SK-N-MC (cell line): ENCODE results near the gene PRKCQ.

Experiments used
- EZH2 ChIP-seq: fragments of 200-600 bp; sonication (generic); IDR thresholded peaks from one replicate; pipeline ENCODE4 v1.6.1; 2017; ENCODE audit warnings: antibody characterized with exemption
- FOXP2 ChIP-seq: optimal IDR thresholded peaks from 2 replicates; pipeline ENCODE3; 2011; ENCODE audit warnings: mild to moderate bottlenecking, moderate library complexity; ENCODE audit not compliant: insufficient read depth; ENCODE audit errors: extremely low read length, control extremely low read depth
- POLR2AphosphoS5 ChIP-seq: IDR thresholded peaks from 2 replicates; pipeline ENCODE4 v1.6.1; 2012; ENCODE audit warnings: mild to moderate bottlenecking, low read depth, low read length, borderline replicate concordance

GRCh38 chr10:6592080-6592479, 12.0 kb upstream of the PRKCQ start:
- no peak for TF ChIP-seq POLR2AphosphoS5
- no peak for TF ChIP-seq EZH2
- TF ChIP-seq FOXP2: no peak
